ENCODE measurements around the gene MTG1.
A peak's percentile ranks its signal among the peaks of the same experiment; 100 is the strongest.

MTG1 gene

GRCh38 chr10:133394064-133394663 lies at the start of gene MTG1:
MTG1 (plus strand) TSS chr10:133394157; CDS start chr10:133394221, 64 bp downstream.
- peak; percentile 76 to 98 (median 94) for DNase-seq
- intact Hi-C loops (cut with DNase I): no loop called here

GRCh38 chr10:133344236-133344635 lies 49.7 kb upstream of the MTG1 start:
- intact Hi-C loops (cut with DNase I): no loop called here
- no peak for DNase-seq

- DNase-seq: no peak
- intact Hi-C loops (cut with DNase I): no loop called here
Observed at GRCh38 chr10:133346413-133346812, 47.5 kb upstream of the MTG1 start.

- DNase-seq: no peak
- intact Hi-C loops (cut with DNase I): no loop called here
Observed at GRCh38 chr10:133347710-133348517, 46.0 kb upstream of the MTG1 start.

GRCh38 chr10:133349160-133349568 lies 44.8 kb upstream of the MTG1 start:
- intact Hi-C loops (cut with DNase I): no loop called here
- no peak for DNase-seq

GRCh38 chr10:133349577-133350011 lies 44.4 kb upstream of the MTG1 start:
- intact Hi-C loops (cut with DNase I): no loop called here
- no peak for DNase-seq

GRCh38 chr10:133350283-133350949 lies 43.5 kb upstream of the MTG1 start:
- no peak for DNase-seq
- intact Hi-C loops (cut with DNase I): no loop called here

- intact Hi-C loops (cut with DNase I): no loop called here
- DNase-seq: no peak
Observed at GRCh38 chr10:133350950-133351329, 43.0 kb upstream of the MTG1 start.

- intact Hi-C loops (cut with DNase I): no loop called here
- DNase-seq: no peak
Observed at GRCh38 chr10:133351408-133352318, 42.3 kb upstream of the MTG1 start.

GRCh38 chr10:133353202-133353959 lies 40.6 kb upstream of the MTG1 start:
- DNase-seq: no peak
- intact Hi-C loops (cut with DNase I): no loop called here

GRCh38 chr10:133353988-133354605 lies 39.9 kb upstream of the MTG1 start:
- DNase-seq: no peak
- intact Hi-C loops (cut with DNase I): no loop called here

GRCh38 chr10:133354672-133355240 lies 39.2 kb upstream of the MTG1 start:
- intact Hi-C loops (cut with DNase I): no loop called here
- DNase-seq: no peak

- intact Hi-C loops (cut with DNase I): no loop called here
- DNase-seq: no peak
Observed at GRCh38 chr10:133355266-133355665, 38.7 kb upstream of the MTG1 start.

GRCh38 chr10:133355991-133356390 lies 38.0 kb upstream of the MTG1 start:
- no peak for DNase-seq
- intact Hi-C loops (cut with DNase I): no loop called here

GRCh38 chr10:133356549-133357284 lies 37.2 kb upstream of the MTG1 start:
- intact Hi-C loops (cut with DNase I): no loop called here
- no peak for DNase-seq

GRCh38 chr10:133357285-133358161 lies 36.4 kb upstream of the MTG1 start, which contains the start of gene FUOM:
FUOM (minus strand) TSS chr10:133358019; CDS start chr10:133358007, 12 bp downstream.
- intact Hi-C loops (cut with DNase I): no loop called here
- peak in 8 of 42 donors; percentile 20 to 55 (median 34) for DNase-seq

Data from head of caudate nucleus (tissue), 42 donors.